NCI-H2029 treated with DMSO at 0.1 percent for 48 hours (cell line): ENCODE measurements around the gene ZNF655.

Experiments used
- DNase-seq: peaks from one replicate; lab custom pipeline; 2025; lab: John Stamatoyannopoulos, UW

ZNF655 gene

GRCh38 chr7:99606531-99606930, 48.1 kb downstream of the ZNF655 start:
- no peak for DNase-seq

GRCh38 chr7:99607548-99607947, 49.1 kb downstream of the ZNF655 start:
- DNase-seq: no peak

GRCh38 chr7:99614495-99614894, 56.1 kb downstream of the ZNF655 start:
- DNase-seq: no peak

- no peak for DNase-seq
These were observed 57.5 kb downstream of the ZNF655 start for GRCh38 chr7:99615989-99616358.

- peak; percentile 69 for DNase-seq
These were observed 58.1 kb downstream of the ZNF655 start, which contains the start of gene ZSCAN25 for GRCh38 chr7:99616359-99617191. Gene ZSCAN25, plus strand, starts transcription at chr7:99616946. Its CDS starts 2,661 bp downstream, at chr7:99619607.

GRCh38 chr7:99617192-99617781, 58.8 kb downstream of the ZNF655 start:
- no peak for DNase-seq

GRCh38 chr7:99618726-99619125, 60.3 kb downstream of the ZNF655 start:
- DNase-seq: no peak

GRCh38 chr7:99619571-99620130, 61.2 kb downstream of the ZNF655 start:
- no peak for DNase-seq

GRCh38 chr7:99621271-99621670, 62.8 kb downstream of the ZNF655 start:
- no peak for DNase-seq

GRCh38 chr7:99622596-99622995, 64.2 kb downstream of the ZNF655 start:
- no peak for DNase-seq

GRCh38 chr7:99623091-99623693, 64.8 kb downstream of the ZNF655 start:
- no peak for DNase-seq

GRCh38 chr7:99623702-99624447, 65.4 kb downstream of the ZNF655 start:
- no peak for DNase-seq

GRCh38 chr7:99624484-99624883, 66.0 kb downstream of the ZNF655 start:
- no peak for DNase-seq

GRCh38 chr7:99625321-99625720, 66.9 kb downstream of the ZNF655 start:
- DNase-seq: no peak

- no peak for DNase-seq
These were observed 67.5 kb downstream of the ZNF655 start for GRCh38 chr7:99625961-99626360.
